Transverse colon (tissue), 4 donors: ENCODE measurements around the gene GRIK4. TPM values are rescaled to one million over a fixed set of nuclear protein-coding genes. Genes with fewer than 3 reads are reported as not detected.

Experiments
- DNase-seq: peaks from one replicate; pipeline ENCODE4 v3.0.0-alpha.2; 2019
- H3K27ac ChIP-seq, 4 donors: fragments of 200-600 bp; sonication (generic); 2 replicates each; pipeline ENCODE4 v1.5.1; 2016 to 2018; ENCODE audit warnings: inconsistent platforms in 4 of 4
- H3K27me3 ChIP-seq: fragments of 200-600 bp; sonication (generic); 2 replicates; pipeline ENCODE4 v1.5.1; 2017; ENCODE audit warnings: inconsistent platforms
- H3K36me3 ChIP-seq, 4 donors: fragments of 200-600 bp; sonication (generic); 2 replicates each; pipeline ENCODE4 v1.5.1; 2017 to 2019; ENCODE audit warnings: inconsistent platforms in 4 of 4
- H3K4me1 ChIP-seq, 4 donors: fragments of 200-600 bp; sonication (generic); 2 replicates each; pipeline ENCODE4 v1.5.1; 2017 to 2020; ENCODE audit warnings: inconsistent platforms in 4 of 4
- H3K4me3 ChIP-seq, 4 donors: fragments of 200-600 bp; sonication (generic); 1 replicate in 1 of 4; 2 replicates in 3 of 4; pipeline versions ENCODE4 v1.5.1 to v1.6.1; 2017 to 2019; ENCODE audit warnings: inconsistent platforms in 4 of 4
- H3K9me3 ChIP-seq, 2 donors: fragments of 200-600 bp; sonication (generic); 2 replicates each; pipeline ENCODE4 v1.5.1; 2017 to 2019; ENCODE audit warnings: inconsistent platforms in 2 of 2
- CTCF ChIP-seq, 5 experiments: fragments of 200-600 bp in 3 of 5; fragments of 450-650 bp in 2 of 5; sonication (generic) in 3 of 5; IDR thresholded peaks; 1 replicate in 2 of 5; 2 replicates in 3 of 5; pipeline ENCODE4 v1.5.1; 2016 to 2017; ENCODE audit warnings: antibody characterized with exemption in 5 of 5, inconsistent platforms in 3 of 5, mild to moderate bottlenecking in 2 of 5, moderate library complexity in 1 of 5
- EP300 ChIP-seq: sonication (generic); formaldehyde crosslinking; IDR thresholded peaks from one replicate; pipeline ENCODE4 v1.6.1; 2017; ENCODE audit warnings: antibody characterized with exemption, low read depth
- POLR2A ChIP-seq: fragments of 450-650 bp; IDR thresholded peaks from one replicate; pipeline ENCODE4 v1.6.1; 2016; ENCODE audit warnings: antibody characterized with exemption, mild to moderate bottlenecking, moderate library complexity
- POLR2AphosphoS5 ChIP-seq, 3 donors: sonication (generic); formaldehyde crosslinking; IDR thresholded peaks; one replicate each; pipeline ENCODE4 v1.6.1; 2016; ENCODE audit warnings: antibody characterized with exemption in 3 of 3
- WGBS, 2 donors: methylation state at CpG; one replicate each; pipeline ENCODE4 v1.1.5; 2018; ENCODE audit warnings: low coverage in 1 of 2; 5-methylcytosine and 5-hydroxymethylcytosine counted together
- in situ Hi-C, 4 donors: fragments of 200-750 bp; cut with MboI; loops; one replicate each; pipeline versions ENCODE4 v1.15.0 to v1.15.1; 2017; ENCODE audit warnings: low sequenced_read_pairs in 3 of 4, low pct_ligation_motif_present in 1 of 4, low pct_unique_long_range_greater_than_20kb in 1 of 4
- intact Hi-C: fragments of 100-400 bp; cut with DNase I; formaldehyde crosslinking; loops from one replicate; pipeline ENCODE4 v1.15.1; 2023; ENCODE audit warnings: low total_unique reads
- total RNA-seq, 4 donors: library from RNA; depleted of rRNA; stranded (reverse); fragments of >200 nt; gene quantifications; one replicate each; pipeline ENCODE4 v1.1.0, GENCODE V29; 2016

The GRIK4 gene
- total RNA-seq, 4 donors from 2014 or later, result 2.6 TPM; not detected in 3

- TF ChIP-seq POLR2AphosphoS5 (IDR thresholded peaks at IDR 0.05) (no peak), CTCF (IDR thresholded peaks at IDR 0.05) (no peak), EP300 (no peak), POLR2A (no peak)
- 73 to 83% methylated on average over 7 of the region's 7 CpGs for WGBS, 2 donors
Measured at GRCh38 chr11:120569861-120570260, 58.3 kb downstream of the GRIK4 start.

GRCh38 chr11:120571476-120571875, 59.9 kb downstream of the GRIK4 start:
- TF ChIP-seq EP300 (no peak), POLR2A (no peak), CTCF (IDR thresholded peaks at IDR 0.05) (no peak), POLR2AphosphoS5 (IDR thresholded peaks at IDR 0.05) (no peak)
- H3K9me3 ChIP-seq, result no peaks in the 10 kb centered on the region
- in situ Hi-C loops, result no loop called here
- no peaks in the 10 kb centered on the region for H3K4me1 ChIP-seq
- no peak overlapping the region for H3K4me3 ChIP-seq
- 50% methylated on average over 1 of the region's 1 CpG; no CpG with 5 or more reads in 1 of the 2 donors for WGBS, 2 donors
- no peaks in the 10 kb centered on the region for H3K36me3 ChIP-seq
- intact Hi-C loops, result no loop called here
- H3K27me3 ChIP-seq, result peaks cover 40% of the 10 kb centered on the region
- no peak overlapping the region for H3K27ac ChIP-seq
- no peak for DNase-seq

More at GRCh38 chr11:120569861-120570260, 58.3 kb downstream of the GRIK4 start:
- intact Hi-C loops, result no loop called here
- H3K4me3 ChIP-seq, result no peak overlapping the region
- in situ Hi-C loops, result no loop called here
- no peaks in the 10 kb centered on the region for H3K36me3 ChIP-seq
- no peak for DNase-seq
- no peak overlapping the region for H3K27ac ChIP-seq
- peaks cover 56% of the 10 kb centered on the region for H3K27me3 ChIP-seq
- H3K4me1 ChIP-seq, result peaks cover 0 to 5% (median 3%) of the 10 kb centered on the region in 4 donors
- H3K9me3 ChIP-seq, result no peaks in the 10 kb centered on the region

- TF ChIP-seq CTCF (IDR thresholded peaks at IDR 0.05) (no peak), POLR2A (no peak), EP300 (no peak), POLR2AphosphoS5 (IDR thresholded peaks at IDR 0.05) (no peak)
- intact Hi-C loops, result no loop called here
Measured at GRCh38 chr11:120573756-120574354, 62.3 kb downstream of the GRIK4 start.

GRCh38 chr11:120574876-120575275, 63.3 kb downstream of the GRIK4 start:
- no peaks in the 10 kb centered on the region for H3K36me3 ChIP-seq
- TF ChIP-seq POLR2A (no peak), CTCF (IDR thresholded peaks at IDR 0.05) (no peak), POLR2AphosphoS5 (IDR thresholded peaks at IDR 0.05) (no peak), EP300 (no peak)
- H3K4me1 ChIP-seq, result no peaks in the 10 kb centered on the region
- H3K27ac ChIP-seq, result no peak overlapping the region
- 85 to 86% methylated on average over 4 to 8 of the region's 8 CpGs for WGBS, 2 donors
- no peak overlapping the region for H3K4me3 ChIP-seq
- H3K9me3 ChIP-seq, result no peaks in the 10 kb centered on the region
- in situ Hi-C loops, result no loop called here
- no peak for DNase-seq
- H3K27me3 ChIP-seq, result peaks cover 21% of the 10 kb centered on the region
- intact Hi-C loops, result no loop called here

More at GRCh38 chr11:120573756-120574354, 62.3 kb downstream of the GRIK4 start:
- Histone ChIP-seq H3K4me1 (no peaks in the 10 kb centered on the region), H3K4me3 (no peak overlapping the region), H3K27ac (no peak overlapping the region), H3K36me3 (no peaks in the 10 kb centered on the region), H3K27me3 (peaks cover 31% of the 10 kb centered on the region), H3K9me3 (no peaks in the 10 kb centered on the region)
- in situ Hi-C loops, result no loop called here
- WGBS, 2 donors, result 87 to 88% methylated on average over 4 to 9 of the region's 10 CpGs
- no peak for DNase-seq
